Endothelial cell of hepatic sinusoid (primary cell): ENCODE data around the gene LRRIQ4.

Experiments
- in situ Hi-C: cut with HindIII; loops from 2 replicates; pipeline ENCODE4 v1.10.0; 2017; ENCODE audit warnings: low sequenced_read_pairs

Gene LRRIQ4

DNA sequence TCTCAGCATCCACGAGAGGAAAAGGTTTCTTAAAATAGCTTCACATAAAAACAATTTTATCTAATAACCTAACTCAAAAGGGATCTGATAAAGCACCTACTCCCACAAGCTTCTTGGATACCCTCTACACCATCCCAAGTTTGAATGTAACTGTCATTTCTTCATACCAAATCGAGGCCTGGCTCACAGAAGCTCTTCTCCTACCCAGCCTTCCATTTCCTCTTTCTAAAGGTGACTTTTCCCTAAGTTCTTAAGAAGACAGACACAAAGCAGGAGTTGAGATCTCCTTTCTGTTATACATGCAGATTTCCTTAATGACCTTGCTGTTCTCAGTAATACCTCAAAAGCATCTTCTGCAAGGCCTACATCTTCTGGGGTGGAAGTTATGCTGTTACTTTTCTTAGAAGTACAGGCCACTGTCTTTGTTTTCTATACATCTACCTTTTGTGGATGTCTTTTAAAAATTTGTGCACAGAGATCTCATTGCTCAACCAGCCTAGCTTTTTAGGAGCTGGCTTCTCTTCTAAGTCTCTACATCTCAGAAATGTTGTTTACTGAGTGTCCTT is 3.4 kb upstream of the LRRIQ4 start:
- in situ Hi-C loops = no loop called here

- in situ Hi-C loops = no loop called here
These were observed 889 bp upstream of the LRRIQ4 start for GRCh38 chr3:169811631-169812331.

DNA sequence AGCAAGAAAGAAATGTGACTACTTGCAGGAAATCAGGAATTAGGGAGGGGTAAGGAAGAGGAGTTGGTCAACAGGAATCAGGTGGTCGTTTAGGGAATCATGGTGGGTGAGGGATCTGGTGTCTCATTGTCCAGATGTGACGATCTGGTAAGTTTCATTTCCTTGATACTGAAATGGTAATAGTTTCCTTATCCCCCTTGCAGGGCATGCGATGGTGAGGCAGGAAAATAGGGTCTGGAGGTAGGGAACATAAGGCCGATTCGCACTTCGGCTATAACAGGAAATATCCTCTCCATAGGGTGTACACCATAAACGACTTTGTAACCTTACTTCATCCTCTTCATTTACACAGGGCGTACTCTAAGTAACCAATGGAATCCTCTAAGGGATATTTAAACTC is 608 bp downstream of the LRRIQ4 start:
- in situ Hi-C loops = no loop called here

DNA sequence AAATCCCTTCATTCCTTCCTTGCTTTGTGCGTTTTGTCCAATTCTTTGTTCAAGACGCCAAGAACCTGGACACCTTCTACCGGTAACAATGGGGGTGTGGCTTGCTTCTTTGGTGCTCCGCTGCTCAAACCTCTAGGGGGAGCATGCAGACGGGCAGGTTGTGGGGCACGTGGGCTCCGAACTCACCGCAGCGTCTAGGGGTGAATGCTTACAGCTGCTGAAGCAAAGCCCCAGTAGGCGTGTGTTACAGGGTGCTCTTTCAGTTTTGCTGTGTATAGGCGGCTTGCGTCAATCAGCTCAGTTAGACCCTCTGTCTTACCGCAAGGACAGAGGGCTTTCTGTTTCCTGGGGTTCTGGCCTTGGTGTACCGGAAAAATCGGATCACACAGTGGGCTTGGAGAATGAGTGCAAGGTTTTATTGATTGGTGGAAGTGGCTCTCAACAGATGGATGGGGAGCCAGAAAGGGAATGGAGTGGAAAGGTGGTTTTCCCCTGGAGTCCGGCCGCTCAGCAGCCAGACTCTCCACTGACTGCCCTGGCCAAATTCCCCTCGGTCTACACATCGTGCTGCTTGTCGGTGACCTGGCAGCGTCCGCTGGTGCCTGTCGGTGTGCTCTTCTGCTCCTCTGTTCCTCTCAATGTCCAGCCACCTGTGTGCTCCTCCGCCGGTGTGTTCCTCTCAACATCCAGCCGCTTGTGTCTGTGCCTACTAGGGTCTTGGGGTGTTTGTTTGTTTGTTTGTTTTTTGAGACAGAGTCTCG is 1.3 kb downstream of the LRRIQ4 start:
- in situ Hi-C loops = no loop called here

- in situ Hi-C loops = no loop called here
These were observed 3.0 kb downstream of the LRRIQ4 start for GRCh38 chr3:169815590-169816150.

DNA sequence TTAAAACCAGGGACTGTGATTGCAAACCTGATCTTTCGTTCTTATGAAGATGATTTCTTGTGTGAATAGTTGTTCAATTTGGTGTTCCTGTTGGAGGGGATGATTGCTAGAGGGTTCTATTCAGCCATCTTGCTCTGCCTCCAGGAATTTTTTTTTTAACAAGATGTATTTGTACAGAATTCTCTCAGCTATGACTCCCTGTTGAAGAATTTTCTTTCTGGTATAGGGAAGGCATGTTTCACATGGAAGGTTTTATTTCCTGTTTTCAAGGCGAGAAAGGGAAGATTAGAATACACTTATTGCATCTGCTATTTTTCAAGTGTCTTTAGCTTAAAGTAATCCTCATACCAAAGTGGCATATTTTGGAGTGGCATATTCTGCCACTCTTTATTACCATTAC is 5.6 kb downstream of the LRRIQ4 start:
- in situ Hi-C loops = no loop called here

DNA sequence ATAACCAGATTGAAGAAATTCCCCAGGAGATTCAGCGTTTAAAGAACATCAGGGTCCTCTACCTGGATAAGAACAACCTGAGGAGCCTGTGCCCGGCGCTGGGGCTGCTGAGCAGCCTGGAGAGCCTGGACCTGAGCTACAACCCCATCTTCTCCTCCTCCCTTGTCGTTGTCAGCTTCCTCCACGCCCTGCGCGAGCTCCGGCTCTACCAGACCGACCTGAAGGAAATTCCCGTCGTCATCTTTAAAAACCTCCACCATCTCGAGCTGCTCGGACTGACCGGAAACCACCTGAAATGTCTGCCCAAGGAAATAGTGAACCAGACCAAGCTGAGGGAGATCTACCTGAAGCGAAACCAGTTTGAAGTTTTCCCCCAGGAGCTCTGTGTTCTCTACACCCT is 9.4 kb downstream of the LRRIQ4 start:
- in situ Hi-C loops = no loop called here

- in situ Hi-C loops = no loop called here
These were observed 9.9 kb downstream of the LRRIQ4 start for GRCh38 chr3:169822540-169822939.

DNA sequence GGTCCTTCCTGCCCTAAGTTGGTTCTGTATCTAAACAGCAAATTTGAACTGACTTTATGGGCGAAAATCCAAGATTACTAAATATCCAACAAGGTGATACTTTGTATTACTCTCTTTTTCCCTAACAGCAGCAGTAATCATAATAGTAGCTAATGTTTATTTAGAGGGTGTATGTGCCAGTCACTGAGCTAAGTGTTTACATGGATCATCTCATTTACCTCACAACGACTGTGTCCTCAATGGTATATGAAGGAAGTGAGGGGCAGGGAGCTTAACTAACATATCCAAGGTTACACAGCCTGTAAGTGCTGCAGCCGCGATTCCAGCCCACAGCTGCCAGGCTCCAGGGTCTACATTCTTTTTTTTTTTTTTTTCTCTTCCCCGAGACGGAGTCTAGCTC is 10.3 kb downstream of the LRRIQ4 start:
- in situ Hi-C loops = no loop called here

DNA sequence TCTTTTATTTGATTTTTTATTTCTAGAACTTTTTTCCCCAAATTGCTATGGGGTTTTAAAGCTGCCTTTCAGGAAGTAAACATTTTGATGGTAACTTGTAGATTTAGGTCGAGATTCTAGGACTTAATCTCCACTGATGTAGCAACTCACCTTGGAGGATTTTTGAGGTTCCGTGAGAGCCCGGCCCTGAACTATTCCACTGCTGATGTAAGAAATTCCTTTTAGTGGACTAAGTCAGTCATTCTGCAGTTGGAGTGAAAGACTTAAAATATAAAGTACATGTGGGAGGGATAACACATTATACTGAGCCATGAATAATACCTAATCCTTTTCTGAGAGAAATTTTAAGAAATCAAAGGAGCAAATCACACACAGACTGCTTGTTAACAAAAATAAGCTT is 12.6 kb downstream of the LRRIQ4 start:
- in situ Hi-C loops = no loop called here

DNA sequence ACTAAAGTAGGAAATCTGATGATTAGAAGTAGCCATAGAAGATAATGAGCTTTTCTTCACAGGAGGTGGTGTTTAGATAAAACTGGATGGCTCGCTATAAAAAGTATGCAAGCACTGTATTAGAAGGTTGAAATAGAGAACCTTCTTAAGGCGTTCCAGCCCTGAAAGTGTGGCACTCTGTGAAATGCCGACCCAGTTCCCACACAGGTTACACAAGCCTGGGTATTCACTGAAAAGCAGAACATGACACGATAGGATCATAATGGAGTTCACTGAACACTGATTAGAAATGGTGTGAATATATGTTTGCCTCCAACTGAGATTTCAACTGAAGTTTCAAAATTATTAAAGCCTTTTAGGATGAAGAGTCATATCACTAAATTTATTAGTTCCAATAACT is 15.0 kb downstream of the LRRIQ4 start:
- in situ Hi-C loops = no loop called here

GRCh38 chr3:169835533-169835932 is 22.9 kb downstream of the LRRIQ4 start:
- in situ Hi-C loops = no loop called here

GRCh38 chr3:169836078-169836941 is 23.6 kb downstream of the LRRIQ4 start:
- in situ Hi-C loops = no loop called here

GRCh38 chr3:169836942-169837275 is 24.2 kb downstream of the LRRIQ4 start:
- in situ Hi-C loops = no loop called here

DNA sequence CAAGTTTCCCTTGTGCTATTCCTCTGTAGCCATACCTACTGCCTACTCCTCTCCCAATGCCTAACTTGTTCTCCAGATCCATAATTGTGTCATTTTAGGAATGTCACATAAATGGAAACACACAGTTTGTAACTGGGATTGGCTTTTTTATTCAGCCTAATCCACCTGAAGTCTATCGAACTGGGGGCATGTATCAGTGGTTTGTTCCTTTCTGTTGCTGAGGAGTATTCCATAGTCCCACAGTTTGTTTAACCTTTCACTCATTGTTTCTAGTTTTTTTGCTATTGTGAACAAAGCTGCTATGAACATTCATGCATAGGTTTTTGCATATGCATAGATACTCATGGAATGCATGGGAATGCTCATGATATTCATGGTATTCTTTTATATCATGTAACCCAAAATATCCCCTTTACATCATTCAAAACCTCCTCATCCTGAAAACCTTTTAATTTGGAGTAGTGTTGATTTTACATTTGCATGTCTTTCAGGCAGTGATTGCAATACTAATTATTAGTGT is 25.9 kb downstream of the LRRIQ4 start:
- in situ Hi-C loops = no loop called here

DNA sequence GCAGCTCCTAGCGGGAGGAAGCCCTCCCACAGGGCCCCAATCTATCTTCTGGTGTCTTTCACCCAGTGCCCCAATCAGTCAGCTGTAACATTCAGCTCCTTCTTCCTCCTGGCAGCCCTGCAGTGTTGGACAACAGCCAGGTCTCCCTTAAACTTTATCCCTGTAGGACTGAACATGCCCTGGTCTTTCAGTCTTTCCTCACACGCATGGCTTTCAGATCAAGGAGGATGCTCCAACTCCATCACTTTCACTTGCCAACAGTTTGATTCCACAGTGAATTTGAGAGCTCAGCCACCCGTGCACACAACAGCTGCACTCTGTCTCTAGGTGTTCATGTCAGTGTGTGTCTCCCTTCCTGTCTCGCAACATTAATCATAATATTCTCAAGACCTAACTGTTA is 28.5 kb downstream of the LRRIQ4 start:
- in situ Hi-C loops = no loop called here

GRCh38 chr3:169842960-169843359 is 30.3 kb downstream of the LRRIQ4 start:
- in situ Hi-C loops = no loop called here

DNA sequence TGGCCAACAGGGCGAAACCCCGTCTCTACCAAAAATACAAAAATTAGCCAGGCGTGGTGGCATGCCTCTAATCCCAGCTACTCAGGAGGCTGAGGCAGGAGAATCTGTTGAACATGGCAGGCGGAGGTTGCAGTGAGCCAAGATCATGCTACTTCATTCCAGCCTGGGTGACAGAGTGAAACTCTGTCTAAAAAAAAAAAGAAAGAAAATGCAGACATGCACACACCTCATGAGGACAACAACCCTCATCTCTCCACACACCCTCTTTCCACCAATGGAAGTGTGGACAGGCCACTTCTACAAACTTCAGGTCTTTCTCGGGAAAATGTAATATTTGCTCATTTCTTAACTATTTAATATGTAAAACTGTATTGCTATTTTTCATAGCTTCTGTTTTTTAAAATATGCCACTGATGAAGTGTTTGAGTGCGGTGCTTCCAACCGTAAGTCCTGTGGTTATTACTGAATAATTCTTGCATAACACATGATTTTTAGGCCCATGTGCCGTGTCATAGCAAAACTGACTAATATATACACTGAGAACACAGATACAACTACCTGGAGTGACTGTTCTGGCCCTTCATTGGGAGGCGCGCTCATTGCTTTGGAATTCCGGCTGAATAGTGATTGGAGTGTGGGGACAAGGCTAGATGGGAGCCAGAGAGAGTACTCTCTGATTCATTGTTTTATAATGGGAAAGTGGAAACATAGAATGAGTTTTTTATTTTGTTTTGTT is 34.0 kb downstream of the LRRIQ4 start:
- in situ Hi-C loops = loop anchor here (5.0 kb wide), 1 partner anchor 91 kb away; no protein-coding TSS in a partner anchor

DNA sequence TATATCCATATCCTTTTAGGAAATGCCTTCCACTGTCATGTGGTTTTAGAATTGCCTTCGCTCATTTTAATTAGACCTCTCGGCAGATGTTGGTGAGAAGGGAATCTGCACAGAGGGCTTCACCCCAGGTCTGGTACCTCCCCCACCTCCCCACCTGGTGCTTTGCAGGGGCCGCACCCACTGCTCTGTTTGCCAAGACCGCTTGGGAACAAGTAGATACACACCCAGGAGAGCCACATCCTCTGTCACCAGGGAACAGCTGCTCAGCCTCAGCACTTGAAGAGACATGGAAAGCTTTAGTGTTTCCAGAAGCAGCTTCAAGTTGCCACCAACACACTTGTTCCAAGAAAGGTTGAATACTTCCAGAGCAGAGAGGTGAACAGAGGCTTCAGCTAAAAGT is 35.2 kb downstream of the LRRIQ4 start:
- in situ Hi-C loops = loop anchor here (5.0 kb wide), 1 partner anchor 89 kb away; no protein-coding TSS in a partner anchor

GRCh38 chr3:169848741-169849140 is 36.1 kb downstream of the LRRIQ4 start:
- in situ Hi-C loops = loop anchor here (5.0 kb wide), 1 partner anchor 89 kb away; no protein-coding TSS in a partner anchor
